ENCODE data around the gene RNF167.
"Not testable (repeated sequence)": the region's sequence is repeated elsewhere in the genome, so short reads cannot be mapped to it uniquely, and the experiment has no call there.

Gene RNF167

GRCh38 chr17:4919511-4920047 lies 20.5 kb upstream of the RNF167 start:
- Histone ChIP-seq H2AFZ (ENCODE audit: low read depth, low read length) (no peak overlapping the region), H3K4me2 (ENCODE audit: low read length) (no peak overlapping the region), H3K9me3 (ENCODE audit: insufficient read depth, low read length) (no peaks in the 10 kb centered on the region), H3K27me3 (ENCODE audit: low read depth, low read length) (no peaks in the 10 kb centered on the region), H3K27ac (ENCODE audit: low read length) (no peak overlapping the region), H3K4me3 (ENCODE audit: low read length) (no peak overlapping the region), H3K9ac (ENCODE audit: low read length) (no peak overlapping the region), H3K79me2 (ENCODE audit: low read length) (no peaks in the 10 kb centered on the region), H3K4me1 (ENCODE audit: low read length) (no peaks in the 10 kb centered on the region), H3K36me3 (replicated peaks; ENCODE audit: low read depth, low read length) (no peaks in the 10 kb centered on the region), H4K20me1 (ENCODE audit: insufficient read depth, low read length) (no peaks in the 10 kb centered on the region)
- TF ChIP-seq EZH2phosphoT487 (IDR thresholded peaks at IDR 0.05; ENCODE audit: low read depth): no peak
- TF ChIP-seq CTCF (IDR thresholded peaks at IDR 0.05; ENCODE audit: low read depth, low read length): no peak

GRCh38 chr17:4920351-4921048 lies 19.6 kb upstream of the RNF167 start:
- H3K27ac ChIP-seq (ENCODE audit: low read length): no peak overlapping the region
- no peaks in the 10 kb centered on the region for H3K27me3 ChIP-seq (ENCODE audit: low read depth, low read length)
- H2AFZ ChIP-seq (ENCODE audit: low read depth, low read length): no peak overlapping the region
- H3K4me2 ChIP-seq (ENCODE audit: low read length): no peak overlapping the region
- no peak overlapping the region for H3K9ac ChIP-seq (ENCODE audit: low read length)
- no peak overlapping the region for H3K4me3 ChIP-seq (ENCODE audit: low read length)
- H3K9me3 ChIP-seq (ENCODE audit: insufficient read depth, low read length): no peaks in the 10 kb centered on the region
- H4K20me1 ChIP-seq (ENCODE audit: insufficient read depth, low read length): no peaks in the 10 kb centered on the region
- no peaks in the 10 kb centered on the region for H3K79me2 ChIP-seq (ENCODE audit: low read length)
- TF ChIP-seq CTCF (IDR thresholded peaks at IDR 0.05; ENCODE audit: low read depth, low read length): no peak
- TF ChIP-seq EZH2phosphoT487 (IDR thresholded peaks at IDR 0.05; ENCODE audit: low read depth): no peak
- no peaks in the 10 kb centered on the region for H3K4me1 ChIP-seq (ENCODE audit: low read length)
- no peaks in the 10 kb centered on the region for H3K36me3 ChIP-seq (replicated peaks; ENCODE audit: low read depth, low read length)

- Histone ChIP-seq H3K4me3 (ENCODE audit: low read length) (no peak overlapping the region), H3K27ac (ENCODE audit: low read length) (no peak overlapping the region), H3K9ac (ENCODE audit: low read length) (no peak overlapping the region), H3K27me3 (ENCODE audit: low read depth, low read length) (no peaks in the 10 kb centered on the region), H3K4me2 (ENCODE audit: low read length) (no peak overlapping the region), H3K4me1 (ENCODE audit: low read length) (no peaks in the 10 kb centered on the region), H3K36me3 (replicated peaks; ENCODE audit: low read depth, low read length) (no peaks in the 10 kb centered on the region), H3K79me2 (ENCODE audit: low read length) (no peaks in the 10 kb centered on the region), H2AFZ (ENCODE audit: low read depth, low read length) (no peak overlapping the region), H3K9me3 (ENCODE audit: insufficient read depth, low read length) (no peaks in the 10 kb centered on the region), H4K20me1 (ENCODE audit: insufficient read depth, low read length) (no peaks in the 10 kb centered on the region)
- TF ChIP-seq EZH2phosphoT487 (IDR thresholded peaks at IDR 0.05; ENCODE audit: low read depth) (no peak), CTCF (IDR thresholded peaks at IDR 0.05; ENCODE audit: low read depth, low read length) (no peak)
Measured at GRCh38 chr17:4921320-4921719, 18.7 kb upstream of the RNF167 start.

GRCh38 chr17:4926577-4927335 lies 13.3 kb upstream of the RNF167 start:
- not testable (repeated sequence) for H3K4me3 ChIP-seq (ENCODE audit: low read length); H3K9ac ChIP-seq (ENCODE audit: low read length); H4K20me1 ChIP-seq (ENCODE audit: insufficient read depth, low read length); H3K4me2 ChIP-seq (ENCODE audit: low read length); H3K27me3 ChIP-seq (ENCODE audit: low read depth, low read length); H3K4me1 ChIP-seq (ENCODE audit: low read length); H3K36me3 ChIP-seq (replicated peaks; ENCODE audit: low read depth, low read length); H2AFZ ChIP-seq (ENCODE audit: low read depth, low read length); H3K27ac ChIP-seq (ENCODE audit: low read length); H3K9me3 ChIP-seq (ENCODE audit: insufficient read depth, low read length); H3K79me2 ChIP-seq (ENCODE audit: low read length)
